HG03457 (cell line): Measurements from ENCODE around the gene MAFF.
"Not testable (repeated sequence)": the region's sequence is repeated elsewhere in the genome, so short reads cannot be mapped to it uniquely, and the experiment has no call there.

ENCODE experiments used
- ATAC-seq: cut with Tn5 transposase; IDR thresholded peaks from one replicate; pipeline ENCODE4 v1.9.1; 2021; ENCODE audit warnings: moderate number of reproducible peaks; ENCODE audit not compliant: unreplicated experiment

Gene MAFF

DNA sequence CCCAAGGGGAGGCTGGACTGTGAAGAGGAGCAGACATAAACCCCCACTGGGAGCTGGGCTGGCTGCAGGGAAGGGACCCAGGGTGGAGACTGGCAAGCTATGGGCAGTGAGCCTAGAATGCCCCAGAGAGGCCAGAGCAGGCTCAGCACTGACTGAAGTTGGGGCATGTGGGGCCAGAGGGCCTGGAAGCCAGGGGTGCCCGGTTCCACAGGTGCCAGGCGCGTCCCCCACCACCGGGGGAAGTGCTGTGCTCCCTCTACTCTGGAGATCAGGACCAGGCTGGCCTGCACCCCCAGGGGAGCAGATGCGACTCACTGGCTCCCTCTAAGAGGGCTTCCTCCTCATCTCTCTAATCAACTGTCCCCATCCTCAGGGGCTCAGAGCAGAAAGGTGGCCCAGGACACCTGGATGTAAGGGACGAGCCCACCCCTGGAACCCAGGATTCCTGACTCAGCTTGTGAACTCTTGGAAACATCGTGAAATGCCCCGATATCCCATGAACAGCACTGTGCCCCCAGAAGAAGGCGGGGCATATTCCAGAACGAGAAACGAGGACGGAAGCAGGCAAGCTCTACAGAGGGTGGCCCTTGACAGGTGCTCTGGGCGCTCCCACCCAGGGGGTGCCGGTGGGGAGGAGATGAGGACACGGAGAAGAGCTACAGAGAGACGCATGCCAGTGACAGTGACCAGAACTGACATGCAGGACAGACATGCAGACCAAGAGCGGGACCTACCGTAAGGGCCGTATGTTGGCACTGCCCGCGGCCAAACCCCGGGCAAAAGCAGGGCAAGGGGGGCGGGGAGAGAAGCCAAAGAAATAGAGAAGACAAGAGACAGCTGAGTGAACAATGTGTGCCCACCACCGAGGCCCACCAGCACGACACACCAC is 20.4 kb downstream of the MAFF start:
- no peak for ATAC-seq

DNA sequence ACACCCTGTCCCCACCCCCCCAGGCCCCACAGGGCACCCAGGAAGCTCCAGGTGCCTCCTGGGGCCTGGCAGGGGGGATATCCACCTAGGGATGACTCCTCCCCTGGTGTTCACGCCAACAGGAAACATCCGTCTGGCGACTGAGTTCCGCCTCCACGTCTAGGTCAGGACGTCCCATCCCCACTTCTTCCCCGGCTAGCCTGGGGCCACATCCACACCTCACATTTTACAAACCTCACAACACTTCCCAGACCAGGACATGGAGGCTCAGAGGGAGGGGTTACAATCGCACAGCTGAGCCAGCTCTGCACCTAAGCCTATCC is 21.0 kb downstream of the MAFF start:
- no peak for ATAC-seq

DNA sequence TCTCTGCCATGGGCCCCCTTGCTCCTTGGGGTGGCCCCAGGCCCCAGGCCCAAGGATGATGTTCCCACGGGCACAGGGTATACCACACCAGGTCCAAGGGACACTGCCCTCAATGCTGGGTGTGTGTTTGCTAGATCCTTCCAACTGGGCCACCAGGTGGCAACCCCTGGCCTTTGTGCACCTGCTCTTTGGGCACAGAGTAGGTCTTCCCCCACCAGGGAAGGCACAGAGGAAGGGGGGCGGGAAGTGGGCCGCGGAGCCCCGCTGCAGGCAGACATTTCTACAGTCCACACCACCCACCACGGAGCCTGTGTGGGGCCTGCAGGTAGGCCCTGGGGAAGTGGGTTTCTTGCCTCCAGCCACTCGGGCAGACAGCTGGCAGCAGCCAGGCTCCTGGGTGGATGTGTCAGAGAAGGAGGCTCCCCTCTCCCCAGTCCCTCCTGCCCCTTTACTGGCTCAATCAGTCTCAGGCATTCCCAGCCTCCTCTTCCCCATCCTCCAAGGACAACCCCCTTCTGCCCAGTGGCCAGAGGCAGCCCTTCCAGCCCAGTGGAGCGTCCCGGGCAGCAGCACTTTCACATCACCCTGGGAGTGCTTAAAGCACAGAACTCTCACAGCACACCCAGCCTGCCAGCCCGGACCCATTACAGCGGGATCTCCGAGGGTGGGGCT is 21.6 kb downstream of the MAFF start:
- no peak for ATAC-seq

DNA sequence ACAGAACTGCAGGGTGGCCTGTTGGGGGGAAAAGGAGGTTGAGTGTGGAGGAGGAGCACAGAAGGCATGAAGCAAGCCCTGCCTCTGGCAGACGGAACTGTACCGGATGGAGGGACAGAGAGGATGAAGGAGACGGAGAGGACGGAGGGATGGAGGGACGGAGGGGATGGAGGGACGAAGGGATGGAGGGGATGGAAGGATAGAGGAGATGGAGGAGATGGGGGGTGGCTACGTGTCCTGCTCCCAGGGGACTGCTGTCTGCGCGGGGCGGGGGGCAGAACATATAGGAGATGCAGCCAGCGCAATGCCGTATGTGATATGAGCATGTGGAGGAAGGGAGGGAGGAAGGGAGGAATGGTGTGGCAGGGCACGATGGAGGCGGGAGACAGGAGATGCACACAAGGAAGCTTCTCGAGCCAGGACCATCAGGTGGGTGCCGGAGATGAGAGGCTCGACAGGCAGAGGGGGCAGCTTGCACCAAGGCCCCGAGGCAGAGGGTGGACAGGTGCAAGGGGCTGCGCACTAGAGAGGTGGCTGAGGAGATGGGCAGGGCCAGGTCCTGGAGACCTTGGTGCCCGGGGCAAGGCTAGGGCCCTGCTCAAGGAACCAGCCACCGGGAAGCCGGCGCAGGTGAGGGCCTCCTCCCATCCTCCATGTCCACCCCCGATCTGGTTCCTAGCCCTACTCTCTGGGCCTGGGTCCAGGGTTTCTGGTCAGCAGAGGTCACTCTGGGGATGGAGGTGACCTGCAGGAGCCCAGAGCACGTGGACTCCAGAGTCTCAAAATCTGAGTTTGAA is 25.3 kb downstream of the MAFF start:
- no peak for ATAC-seq

DNA sequence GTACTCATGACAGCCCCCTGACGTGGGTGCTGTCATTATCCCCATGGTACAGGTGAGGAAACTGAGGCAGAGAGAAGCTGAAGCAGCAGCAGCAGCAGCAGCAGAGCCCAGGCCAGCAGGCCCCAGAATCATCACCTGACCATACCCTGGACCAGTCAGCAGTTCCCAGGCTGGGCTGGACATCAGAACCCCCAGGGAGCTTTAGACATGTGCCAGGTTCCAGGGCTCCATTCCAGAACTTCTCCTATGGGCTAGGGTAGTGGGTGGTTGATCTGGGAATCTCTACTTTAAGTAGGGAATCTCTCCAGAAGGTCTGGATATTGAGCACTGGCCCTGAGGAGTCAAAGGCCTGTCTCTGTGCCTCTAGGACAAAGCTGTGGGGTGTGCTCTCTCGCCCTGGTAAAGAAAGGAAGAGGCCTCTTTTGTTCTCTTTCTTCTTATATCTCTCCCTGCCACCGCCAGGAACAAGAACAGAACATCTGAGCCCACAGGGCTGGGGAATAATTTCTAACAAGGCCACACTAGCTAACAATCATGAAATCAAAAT is 26.6 kb downstream of the MAFF start:
- ATAC-seq: no peak

DNA sequence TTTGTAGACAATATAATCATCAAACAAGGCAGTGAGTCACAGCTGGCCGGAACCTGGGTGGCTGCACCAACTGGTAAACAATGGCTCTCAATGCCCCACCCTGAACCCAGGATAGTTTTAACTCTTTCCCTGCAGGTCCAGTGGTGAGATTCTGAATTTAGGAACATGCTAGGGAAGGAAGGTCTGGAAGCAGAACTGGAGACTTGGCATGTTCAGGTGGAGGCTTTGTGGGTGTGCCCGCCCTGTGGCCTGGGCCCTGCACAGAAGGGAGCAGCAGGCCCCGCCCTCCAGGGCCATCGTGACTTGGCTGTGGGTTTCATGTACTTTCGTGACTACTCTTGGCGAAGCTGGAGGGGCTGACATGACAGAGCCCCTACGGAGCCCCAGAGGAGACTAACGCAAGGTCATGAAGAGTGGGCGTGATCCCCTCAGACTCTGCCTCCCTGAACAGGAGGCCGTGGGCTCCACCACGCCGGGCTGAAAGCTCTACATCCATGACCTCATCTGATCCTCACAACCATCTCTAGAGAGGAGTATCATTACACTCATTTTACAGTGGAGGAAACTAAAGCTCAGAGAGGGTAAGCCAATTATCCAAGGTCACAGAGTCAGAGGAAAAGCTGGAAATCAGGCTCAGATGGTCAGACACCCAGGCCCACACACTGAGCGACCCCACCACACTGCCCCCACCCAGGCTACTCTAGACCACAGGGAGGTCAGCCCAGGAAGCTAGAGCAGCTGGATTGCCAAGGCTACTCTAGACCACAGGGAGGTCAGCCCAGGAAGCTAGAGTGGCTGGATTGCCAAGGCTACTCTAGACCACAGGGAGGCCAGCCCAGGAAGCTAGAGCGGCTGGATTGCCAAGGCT is 27.3 kb downstream of the MAFF start:
- no peak for ATAC-seq

DNA sequence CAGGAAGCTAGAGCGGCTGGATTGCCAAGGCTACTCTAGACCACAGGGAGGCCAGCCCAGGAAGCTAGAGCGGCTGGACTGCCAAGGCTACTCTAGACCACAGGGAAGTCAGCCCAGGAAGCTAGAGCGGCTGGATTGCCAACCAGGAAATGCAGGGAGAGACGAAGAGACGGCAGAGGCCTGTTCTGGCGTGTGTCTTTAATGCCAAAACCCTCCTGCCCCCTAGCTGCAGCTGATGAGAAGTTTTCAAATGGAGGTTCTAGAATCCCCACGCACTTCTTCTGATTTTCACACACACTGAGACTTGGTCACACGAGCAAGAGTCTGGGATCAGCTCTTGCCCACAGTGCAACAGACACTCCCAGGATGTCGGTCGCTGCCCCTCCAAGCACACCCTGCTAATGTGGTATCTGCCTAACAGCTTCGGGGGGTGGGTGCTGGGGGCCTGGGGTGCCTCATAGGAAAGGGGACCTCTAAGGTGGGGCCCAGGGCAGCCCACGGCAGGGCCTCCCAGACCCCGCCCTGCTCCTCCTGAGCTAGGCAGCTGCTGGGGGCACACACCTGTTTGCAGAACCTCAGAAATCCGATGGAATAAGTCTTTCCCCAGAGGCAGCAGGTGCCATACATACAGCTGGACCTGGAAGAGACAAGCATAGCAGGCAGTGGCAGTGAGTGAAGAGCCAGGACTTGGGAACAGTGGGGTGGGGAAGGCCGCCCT is 28.5 kb downstream of the MAFF start:
- ATAC-seq: no peak

DNA sequence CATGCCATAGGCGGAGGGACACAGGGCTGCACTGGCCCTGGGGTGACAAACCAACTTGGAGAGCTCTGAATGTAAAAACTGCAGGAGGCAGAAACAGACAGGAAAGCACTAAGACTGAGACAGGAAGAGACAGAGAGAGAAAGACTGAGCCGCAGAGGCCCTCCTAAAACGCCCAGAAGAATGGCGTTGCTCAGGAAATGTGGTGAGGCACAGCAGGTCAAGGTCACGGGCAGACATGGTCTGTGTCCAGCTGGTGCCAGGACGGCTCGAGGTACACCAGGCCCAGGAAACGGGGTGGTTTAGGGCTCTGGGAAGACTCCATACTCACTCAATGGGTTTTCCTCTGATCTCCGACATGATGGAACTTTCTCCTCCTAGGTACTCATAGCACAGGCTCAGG is 29.1 kb downstream of the MAFF start:
- ATAC-seq: no peak

DNA sequence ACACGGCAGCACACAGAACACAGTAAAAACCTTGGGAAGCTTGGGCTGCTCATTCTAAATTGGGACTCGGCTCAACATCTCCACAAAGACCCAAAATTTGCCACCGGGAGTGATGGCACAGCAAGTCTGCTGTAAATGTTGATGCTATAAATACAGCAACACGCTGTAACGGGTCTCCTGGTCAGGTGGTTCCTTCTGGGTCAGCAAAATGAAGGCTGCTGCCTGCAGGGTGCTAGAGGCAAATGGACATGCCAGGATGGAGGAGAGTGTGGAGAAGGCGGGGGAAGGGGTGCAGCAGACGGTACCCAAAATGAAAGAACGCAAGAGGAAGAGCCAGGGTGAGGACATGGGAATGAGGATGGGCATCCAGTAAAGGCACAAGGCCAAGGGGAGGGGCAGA is 30.4 kb downstream of the MAFF start:
- ATAC-seq: no peak

DNA sequence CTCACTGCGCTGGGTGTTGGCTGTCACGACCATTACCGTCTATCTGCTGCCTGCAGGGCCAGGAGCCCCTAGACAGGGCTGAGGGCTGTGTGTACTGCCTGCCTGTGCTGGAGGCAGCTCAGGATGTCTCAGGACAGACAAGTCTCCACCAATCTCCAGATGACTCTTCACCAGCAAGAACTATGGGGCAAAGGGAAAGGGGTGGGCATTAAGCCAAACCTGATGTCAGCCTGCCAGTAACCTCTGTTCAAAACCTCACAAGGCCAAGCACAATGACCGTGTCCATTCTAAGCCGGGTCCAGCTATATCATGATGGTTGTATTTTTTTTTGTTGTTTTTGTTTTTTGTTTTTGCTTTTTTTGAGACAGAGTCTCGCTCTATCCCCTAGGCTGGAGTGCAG is 31.6 kb downstream of the MAFF start:
- no peak for ATAC-seq

DNA sequence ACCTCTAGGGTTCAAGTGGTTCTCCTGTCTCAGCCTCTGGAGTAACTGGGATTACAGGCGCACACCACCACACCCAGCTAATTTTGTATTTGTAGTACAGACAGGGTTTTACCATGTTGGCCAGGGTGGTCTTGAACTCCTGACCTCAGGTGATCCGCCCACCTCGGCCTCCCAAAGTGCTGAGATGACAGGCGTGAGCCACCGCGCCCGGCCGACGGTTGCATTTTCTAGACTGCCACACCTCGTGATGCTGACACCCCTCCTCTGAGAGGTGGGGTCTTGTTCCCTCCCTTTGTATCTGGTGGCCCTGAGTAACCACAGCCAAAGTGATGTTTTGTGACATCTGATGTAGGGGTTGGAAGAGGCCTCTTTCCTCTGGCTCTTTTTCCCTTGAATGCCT is 32.1 kb downstream of the MAFF start:
- ATAC-seq: not testable (repeated sequence)

DNA sequence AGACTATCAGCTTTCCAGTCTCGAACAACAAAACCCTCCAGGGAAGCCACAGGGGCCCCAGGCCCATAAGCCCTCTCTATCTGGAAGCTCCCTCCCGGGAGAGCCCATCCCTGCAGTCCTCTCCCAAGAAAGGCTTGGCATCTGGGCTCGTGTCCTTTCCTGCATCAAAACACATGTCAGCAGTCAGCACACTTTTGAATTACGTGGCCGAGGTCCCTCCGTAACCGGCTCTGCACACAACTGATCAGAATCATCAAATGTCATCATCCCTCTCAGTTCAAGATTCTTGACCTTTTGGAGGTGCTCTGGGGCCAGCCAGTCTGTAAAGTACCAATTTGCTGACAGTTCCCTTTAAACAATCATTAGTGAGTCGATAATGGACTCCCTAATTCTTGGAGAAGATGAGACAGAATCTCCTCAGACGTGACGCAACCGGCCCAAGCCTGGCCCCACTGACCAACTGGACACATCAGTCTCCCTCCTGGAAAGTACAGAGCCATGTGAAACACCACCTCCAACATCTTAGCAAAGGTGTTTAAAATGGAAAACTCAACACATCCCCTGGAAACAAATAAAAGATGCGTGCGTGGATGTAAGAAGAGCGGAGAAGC is 33.6 kb downstream of the MAFF start:
- no peak for ATAC-seq

DNA sequence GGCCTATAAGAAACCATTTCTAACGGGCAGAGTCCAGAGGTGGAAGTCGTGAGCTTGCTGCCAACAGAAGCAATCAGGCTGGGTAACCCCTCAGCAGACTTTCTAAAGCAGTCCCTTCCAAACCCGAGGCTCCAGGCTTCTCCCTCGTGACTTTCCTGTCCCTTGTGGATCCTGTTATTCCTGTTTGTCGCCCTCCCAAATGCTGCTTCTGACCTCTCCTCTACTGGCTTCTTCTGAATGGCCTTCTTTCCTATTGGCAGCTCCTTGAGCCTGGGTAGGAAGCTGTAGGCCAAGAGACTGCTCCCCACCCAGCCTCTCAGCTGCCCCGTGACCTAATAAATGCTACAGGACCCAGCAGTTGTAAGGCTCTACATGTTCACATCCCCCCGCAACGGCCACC is 35.0 kb downstream of the MAFF start:
- ATAC-seq: no peak

DNA sequence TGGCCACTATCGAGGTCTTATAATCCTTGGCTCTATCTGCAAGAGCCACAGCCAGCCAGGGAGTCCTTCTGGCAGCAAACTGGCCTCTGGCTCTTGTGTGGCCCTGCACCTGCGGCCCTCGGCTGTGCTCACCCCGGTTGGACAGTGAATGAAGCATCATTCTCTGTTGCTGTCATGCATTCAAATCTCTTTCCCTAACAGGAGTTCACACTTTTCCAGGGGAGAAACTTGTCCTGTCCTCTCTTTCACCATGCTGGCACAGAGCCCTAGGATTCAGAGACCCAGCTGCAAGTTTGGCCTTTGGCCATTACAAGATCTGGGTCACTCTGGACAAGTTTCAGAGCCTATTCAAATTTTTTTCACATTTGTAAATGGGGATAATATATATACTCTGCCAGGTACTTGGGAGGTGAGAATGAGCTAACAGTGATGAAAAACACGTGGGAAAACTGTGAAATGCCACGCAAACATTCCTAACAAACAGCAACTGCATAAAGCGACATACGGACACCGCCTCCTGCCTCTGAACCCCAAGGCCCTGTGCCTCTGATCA is 36.8 kb downstream of the MAFF start:
- no peak for ATAC-seq

DNA sequence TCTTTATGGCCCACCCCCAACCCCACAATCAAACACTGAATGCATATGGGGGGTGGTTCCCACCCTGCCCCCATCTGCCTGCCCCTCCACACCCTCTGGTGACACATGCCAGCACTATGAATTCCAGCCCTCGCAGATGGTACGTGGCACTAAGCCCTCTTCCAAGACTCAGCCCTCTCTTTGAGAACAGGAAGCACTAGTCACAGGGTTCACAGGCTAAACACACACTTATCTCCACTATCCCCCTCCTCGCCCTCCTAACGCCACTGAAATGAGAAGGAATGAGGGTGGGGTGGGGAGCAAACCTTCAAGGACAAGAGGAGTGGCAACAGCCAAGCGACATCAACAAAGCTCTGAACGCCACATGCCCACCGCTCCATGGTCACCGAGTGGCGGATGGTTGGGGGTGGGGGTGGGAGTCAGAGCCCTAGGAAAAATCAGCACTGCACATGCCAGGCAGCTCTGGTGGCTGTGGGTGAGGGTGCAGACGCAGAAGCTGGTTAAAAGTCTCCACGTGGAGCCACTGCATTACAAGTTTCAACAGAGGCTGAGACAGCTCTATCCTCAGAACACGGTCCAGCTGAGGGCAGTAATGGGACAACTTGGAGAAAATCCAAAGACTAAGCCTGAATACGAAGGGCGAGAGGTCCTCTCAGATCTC is 37.4 kb downstream of the MAFF start:
- no peak for ATAC-seq

DNA sequence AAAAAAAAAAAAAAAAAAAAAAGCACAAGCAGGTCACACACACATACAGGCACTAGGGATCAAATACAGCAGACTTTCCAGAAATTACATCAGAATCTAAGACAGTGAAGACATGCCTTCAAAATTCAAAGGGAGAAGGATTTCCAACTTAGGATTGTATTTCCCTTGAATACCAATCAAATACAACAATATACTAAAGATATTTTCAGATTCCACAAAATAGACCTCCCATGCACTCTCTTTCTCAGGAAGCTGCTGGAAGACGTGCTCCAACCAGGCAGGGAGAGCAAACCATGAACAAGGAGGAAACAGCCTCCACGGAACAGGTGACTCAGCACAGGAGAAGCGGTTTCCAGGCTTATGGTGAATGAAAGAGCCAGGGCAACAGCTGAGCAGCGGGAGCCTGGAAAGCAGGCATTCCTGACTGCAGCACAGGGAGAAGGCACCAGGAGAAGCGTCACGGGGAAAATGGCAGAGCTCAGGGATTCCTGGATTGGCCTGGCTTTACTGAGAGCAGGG is 39.0 kb downstream of the MAFF start:
- no peak for ATAC-seq

DNA sequence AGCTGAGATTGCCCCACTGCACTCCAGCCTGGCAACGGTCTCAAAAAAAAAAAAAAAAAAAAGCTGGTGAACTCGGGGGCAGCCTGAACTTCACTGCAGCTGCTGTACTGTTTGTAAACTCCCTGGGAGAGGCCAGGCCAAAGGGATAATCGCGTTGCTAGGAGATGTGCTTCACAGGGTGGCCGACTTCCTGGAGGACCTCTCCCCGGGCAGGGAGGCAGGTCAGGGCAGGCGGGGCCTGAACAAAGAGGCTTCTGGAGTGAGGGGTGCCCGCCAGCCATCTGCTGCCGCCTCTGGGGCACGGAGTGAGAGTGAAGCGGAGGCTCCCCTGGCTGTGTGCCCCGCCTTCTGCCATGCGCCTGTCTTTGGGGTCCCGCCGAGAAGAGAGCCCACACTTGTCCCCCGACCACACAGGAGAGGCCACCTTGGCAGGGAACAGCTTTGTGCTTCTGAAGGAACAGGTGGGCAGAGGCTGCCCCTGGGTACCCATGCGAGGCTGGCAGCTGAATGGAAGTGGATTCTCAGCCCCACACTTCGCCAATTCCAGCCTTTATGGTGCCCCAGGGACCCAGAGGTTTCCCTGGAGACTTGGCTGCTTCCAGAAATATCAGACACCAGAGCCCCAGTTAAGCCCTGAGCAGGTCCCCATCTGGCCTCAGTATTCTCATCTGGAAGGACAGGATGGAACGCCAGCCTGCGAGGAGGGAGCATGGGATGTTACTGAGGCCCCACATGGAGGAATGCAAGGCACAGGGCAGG is 41.4 kb downstream of the MAFF start:
- ATAC-seq: no peak

DNA sequence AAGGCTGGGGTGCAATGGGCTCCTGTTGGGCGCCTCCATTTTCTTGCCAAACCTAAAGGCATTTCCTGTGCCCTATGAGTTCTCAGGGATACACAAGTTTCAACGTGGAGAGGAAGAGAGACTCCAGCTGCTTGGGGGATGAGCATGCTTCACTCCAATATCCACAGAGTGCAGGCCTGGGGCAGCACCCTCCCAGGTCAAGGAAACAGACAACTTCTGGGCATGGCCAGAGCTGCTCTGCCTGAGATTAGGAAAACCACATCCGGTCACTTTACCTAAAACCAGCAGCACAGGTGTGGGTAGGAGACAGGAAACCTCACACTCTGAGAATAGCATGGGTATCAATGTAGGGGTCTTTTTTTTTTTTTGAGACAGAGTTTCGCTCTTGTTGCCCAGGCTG is 42.3 kb downstream of the MAFF start:
- ATAC-seq: no peak
